T-cell (primary cell): ENCODE measurements around the gene PHF12. TPM values are rescaled to one million over a fixed set of nuclear protein-coding genes. Genes with fewer than 3 reads are reported as not detected.

Experiments
- ATAC-seq, 4 experiments: fragments of 200-7000 bp in 3 of 4; fragments of 150-1000 bp in 1 of 4; cut with Tn5 transposase; replicated peaks in 1 of 4; 1 replicate in 3 of 4; 2 replicates in 1 of 4; pipeline ENCODE4 v1.10.0; 2021; ENCODE audit warnings: moderate library complexity in 3 of 4, mild to moderate bottlenecking in 2 of 4, moderate number of reproducible peaks in 1 of 4
- CTCF ChIA-PET, 2 donors: fragments of 300-600 bp; sonication (Branson Sonifier 250); formaldehyde crosslinking; loops; one replicate each; lab custom pipeline; 2022; ENCODE audit warnings: antibody characterized with exemption in 2 of 2; lab: Charles Lee
- POLR2A ChIA-PET, 2 donors: fragments of 300-600 bp; sonication (Branson Sonifier 250); formaldehyde crosslinking; loops; one replicate each; lab custom pipeline; 2022; ENCODE audit warnings: antibody characterized with exemption in 2 of 2; lab: Charles Lee
- DNase-seq, 35 experiments: peaks; one replicate each; pipeline versions ENCODE4 v3.0.0 to v3.0.0-alpha.2; 2013 to 2023
- H3K27ac ChIP-seq: one replicate; pipeline ENCODE4 v1.5.1; 2013; ENCODE audit warnings: low read length
- H3K27me3 ChIP-seq, 2 experiments: replicated peaks in 1 of 2; 1 replicate in 1 of 2; 2 replicates in 1 of 2; pipeline versions ENCODE4 v1.6.1 to v1.7.0; 2013; ENCODE audit warnings: low read length in 1 of 2, mixed read lengths in 1 of 2; ENCODE audit not compliant: control insufficient read depth in 2 of 2, insufficient read depth in 2 of 2; ENCODE audit errors: extremely low read depth in 1 of 2
- H3K36me3 ChIP-seq, 2 donors: 1 replicate in 1 of 2; 2 replicates in 1 of 2; pipeline versions ENCODE4 v1.6.1 to v1.7.0; 2013; ENCODE audit warnings: low read length in 1 of 2; ENCODE audit not compliant: control insufficient read depth in 2 of 2, insufficient read depth in 1 of 2; ENCODE audit errors: extremely low read depth in 1 of 2
- H3K4me1 ChIP-seq, 2 experiments: 1 replicate in 1 of 2; 2 replicates in 1 of 2; pipeline versions ENCODE4 v1.6.1 to v1.7.0; 2013; ENCODE audit warnings: low read length in 2 of 2, mixed read lengths in 1 of 2; ENCODE audit not compliant: insufficient read depth in 2 of 2, control insufficient read depth in 1 of 2; ENCODE audit errors: extremely low read depth in 1 of 2
- H3K4me3 ChIP-seq, 2 donors: 1 replicate in 1 of 2; 2 replicates in 1 of 2; pipeline versions ENCODE4 v1.5.1 to v1.7.0; 2013; ENCODE audit warnings: mild to moderate bottlenecking in 2 of 2, low read length in 1 of 2, moderate library complexity in 1 of 2; ENCODE audit not compliant: control insufficient read depth in 1 of 2; ENCODE audit errors: extremely low read depth in 1 of 2
- H3K9me3 ChIP-seq: 2 replicates; pipeline ENCODE4 v1.7.0; 2013
- H3K27ac Mint-ChIP-seq, 2 donors: one replicate each; pipeline ENCODE4 v1.8.0; 2020 to 2021; ENCODE audit warnings: mild to moderate bottlenecking in 2 of 2, mixed read lengths in 2 of 2
- H3K27me3 Mint-ChIP-seq, 2 donors: one replicate each; pipeline ENCODE4 v1.8.0; 2021 to 2022; ENCODE audit warnings: mixed read lengths in 2 of 2
- H3K36me3 Mint-ChIP-seq: one replicate; pipeline ENCODE4 v1.8.0; 2021; ENCODE audit warnings: mixed read lengths
- H3K4me1 Mint-ChIP-seq, 3 donors: one replicate each; pipeline ENCODE4 v1.8.0; 2020 to 2022; ENCODE audit warnings: mixed read lengths in 3 of 3, mild to moderate bottlenecking in 1 of 3
- H3K4me3 Mint-ChIP-seq, 3 donors: one replicate each; pipeline ENCODE4 v1.8.0; 2020 to 2022; ENCODE audit warnings: mild to moderate bottlenecking in 3 of 3, mixed read lengths in 3 of 3, moderate library complexity in 3 of 3
- H3K9me3 Mint-ChIP-seq, 3 donors: one replicate each; pipeline ENCODE4 v1.8.0; 2020 to 2022; ENCODE audit warnings: mixed read lengths in 3 of 3
- WGBS: methylation state at CpG from one replicate; pipeline ENCODE4 v1.1.5; 2013; ENCODE audit warnings: missing lambda C conversion rate; ENCODE audit not compliant: insufficient coverage; 5-methylcytosine and 5-hydroxymethylcytosine counted together
- total RNA-seq, 35 experiments: library from RNA in 6 of 35; stranded (reverse) in 6 of 35; fragments of 120-200 nt in 1 of 35; gene quantifications; one replicate each; pipeline versions ENCODE4 v1.2.1 to v1.2.4 and lab custom pipeline; 2013 to 2026

Gene PHF12
- total RNA-seq, 5 donors from 2014 or later (not counting 1 experiment from before 2014, with no cell fraction given) = 121 to 176 (median 123) TPM

- H3K27ac Mint-ChIP-seq = peak overlapping the region; percentile 93 to 97
- CTCF ChIA-PET = interaction anchor here (0.7 to 1.5 kb wide), 3 partner anchors 21 to 191 kb away, joined by 3 to 5 read pairs (median 4); no protein-coding TSS in a partner anchor
- Histone ChIP-seq H3K4me3 (peak overlapping the region; percentile 92 to 98), H3K9me3 (no peaks in the 10 kb centered on the region), H3K36me3 (peaks cover 0 to 9% of the 10 kb centered on the region in 2 donors), H3K27me3 (no peaks in the 10 kb centered on the region), H3K4me1 (peaks cover 33 to 59% of the 10 kb centered on the region in 2 experiments), H3K27ac (peak overlapping the region; percentile 89)
- POLR2A ChIA-PET = interaction anchor here (2.6 to 3.7 kb wide), 2 partner anchors 22 kb away, joined by 16 to 20 read pairs; no protein-coding TSS in a partner anchor
- H3K27me3 Mint-ChIP-seq = no peaks in the 10 kb centered on the region
- no peaks in the 10 kb centered on the region for H3K9me3 Mint-ChIP-seq
- no peak for DNase-seq
- peak overlapping the region in 2 of 3 donors; percentile 94 to 95 for H3K4me3 Mint-ChIP-seq
- peaks cover 53 to 57% (median 57%) of the 10 kb centered on the region in 3 donors for H3K4me1 Mint-ChIP-seq
- peaks cover 34% of the 10 kb centered on the region for H3K36me3 Mint-ChIP-seq
- no peak for ATAC-seq
- WGBS = no CpG with 5 or more reads among the region's 4 CpGs
Observed at GRCh38 chr17:28948342-28948741, 3.0 kb downstream of the PHF12 start.

- Mint-ChIP-seq H3K9me3 (no peaks in the 10 kb centered on the region), H3K27me3 (no peaks in the 10 kb centered on the region), H3K4me3 (peak overlapping the region in 2 of 3 donors; percentile 94 to 95), H3K4me1 (peaks cover 60 to 64% (median 63%) of the 10 kb centered on the region in 3 donors), H3K27ac (peak overlapping the region; percentile 93 to 97), H3K36me3 (peaks cover 38% of the 10 kb centered on the region)
- H3K27ac ChIP-seq = peak overlapping the region; percentile 89
- peaks cover 29 to 55% of the 10 kb centered on the region in 2 experiments for H3K4me1 ChIP-seq
- ATAC-seq (no peak), DNase-seq (peak in 1 of 35 experiments; percentile 33)
- ChIA-PET CTCF (interaction anchor here (0.7 to 1.0 kb wide), 4 partner anchors 20 to 221 kb away, joined by 3 to 5 read pairs (median 4); partner anchors contain the start of gene TLCD1 (in 1 of the 2)), POLR2A (interaction anchor here (0.6 to 0.7 kb wide), 3 partner anchors 16 to 94 kb away, joined by 3 read pairs; no protein-coding TSS in a partner anchor)
- no peaks in the 10 kb centered on the region for H3K9me3 ChIP-seq
- WGBS = no CpG with 5 or more reads among the region's 3 CpGs
- H3K36me3 ChIP-seq = peaks cover 0 to 9% of the 10 kb centered on the region in 2 donors
- no peak overlapping the region for H3K4me3 ChIP-seq
- no peaks in the 10 kb centered on the region for H3K27me3 ChIP-seq
Observed at GRCh38 chr17:28947639-28948038, 3.7 kb downstream of the PHF12 start.

GRCh38 chr17:28946239-28946638, 5.1 kb downstream of the PHF12 start:
- Mint-ChIP-seq H3K9me3 (no peaks in the 10 kb centered on the region), H3K4me3 (peak overlapping the region in 2 of 3 donors; percentile 58 to 94), H3K27ac (peak overlapping the region; percentile 91 to 93), H3K4me1 (peaks cover 68 to 75% (median 74%) of the 10 kb centered on the region in 3 donors), H3K36me3 (peaks cover 43% of the 10 kb centered on the region), H3K27me3 (no peaks in the 10 kb centered on the region)
- WGBS = 38% methylated on average over 2 of the region's 4 CpGs
- no peak for DNase-seq
- Histone ChIP-seq H3K4me1 (peaks cover 27 to 48% of the 10 kb centered on the region in 2 experiments), H3K4me3 (no peak overlapping the region), H3K27me3 (no peaks in the 10 kb centered on the region), H3K9me3 (no peaks in the 10 kb centered on the region), H3K36me3 (peaks cover 0 to 9% of the 10 kb centered on the region in 2 donors), H3K27ac (no peak overlapping the region)
- CTCF ChIA-PET = interaction anchor here (0.6 to 1.7 kb wide), 5 partner anchors 9 to 220 kb away, joined by 4 to 5 read pairs (median 5); partner anchors contain the start of gene TLCD1 (in 1 of the 2)
- no peak for ATAC-seq
- POLR2A ChIA-PET = interaction anchor here in 1 of 2 donors (0.5 kb wide), 1 partner anchor 1447 kb away, joined by 10 read pairs; no protein-coding TSS in a partner anchor

GRCh38 chr17:28944862-28945741, 6.2 kb downstream of the PHF12 start:
- H3K4me3 Mint-ChIP-seq = peak overlapping the region in 1 of 3 donors; percentile 29
- H3K27me3 ChIP-seq = no peaks in the 10 kb centered on the region
- H3K4me1 Mint-ChIP-seq = peaks cover 80 to 86% (median 85%) of the 10 kb centered on the region in 3 donors
- no peaks in the 10 kb centered on the region for H3K9me3 Mint-ChIP-seq
- H3K36me3 Mint-ChIP-seq = peaks cover 43% of the 10 kb centered on the region
- H3K36me3 ChIP-seq = peaks cover 0 to 9% of the 10 kb centered on the region in 2 donors
- no peaks in the 10 kb centered on the region for H3K9me3 ChIP-seq
- no peak overlapping the region for H3K4me3 ChIP-seq
- H3K27ac ChIP-seq = no peak overlapping the region
- WGBS = 91% methylated on average over 7 of the region's 8 CpGs
- ATAC-seq (no peak), DNase-seq (no peak)
- ChIA-PET CTCF (interaction anchor here (0.6 to 1.7 kb wide), 7 partner anchors 8 to 219 kb away, joined by 3 to 5 read pairs (median 4); partner anchors contain the start of gene TLCD1 (in 1 of the 2)), POLR2A (no interaction called here)
- H3K27me3 Mint-ChIP-seq = no peaks in the 10 kb centered on the region
- peaks cover 36 to 54% of the 10 kb centered on the region in 2 experiments for H3K4me1 ChIP-seq
- peak overlapping the region; percentile 29 to 93 for H3K27ac Mint-ChIP-seq

GRCh38 chr17:28944343-28944742, 7.0 kb downstream of the PHF12 start:
- H3K4me1 ChIP-seq = peaks cover 41 to 62% of the 10 kb centered on the region in 2 experiments
- Mint-ChIP-seq H3K4me3 (peak overlapping the region in 1 of 3 donors; percentile 29), H3K36me3 (peaks cover 43% of the 10 kb centered on the region), H3K27ac (peak overlapping the region; percentile 15 to 61), H3K4me1 (peaks cover 87 to 94% (median 93%) of the 10 kb centered on the region in 3 donors), H3K27me3 (no peaks in the 10 kb centered on the region), H3K9me3 (no peaks in the 10 kb centered on the region)
- no peak overlapping the region for H3K4me3 ChIP-seq
- H3K27ac ChIP-seq = no peak overlapping the region
- DNase-seq = no peak
- no peaks in the 10 kb centered on the region for H3K9me3 ChIP-seq
- ChIA-PET POLR2A (interaction anchor here (0.6 to 1.0 kb wide), 2 partner anchors 18 to 21 kb away, joined by 3 to 6 read pairs; no protein-coding TSS in a partner anchor), CTCF (interaction anchor here in 1 of 2 donors (0.6 to 1.8 kb wide), 4 partner anchors 17 to 181 kb away, joined by 3 to 6 read pairs (median 4); no protein-coding TSS in a partner anchor)
- no CpG with 5 or more reads among the region's 4 CpGs for WGBS
- no peak for ATAC-seq
- H3K27me3 ChIP-seq = no peaks in the 10 kb centered on the region
- peaks cover 0 to 14% of the 10 kb centered on the region in 2 donors for H3K36me3 ChIP-seq
